PFSK-1 (cell line): ENCODE measurements around the gene SMAD2.

ENCODE experiments used
- POLR2AphosphoS5 ChIP-seq: IDR thresholded peaks from 2 replicates; pipeline ENCODE4 v1.6.1; 2012; ENCODE audit warnings: low read depth, mild to moderate bottlenecking, control low read depth, low read length, moderate library complexity
- SIN3A ChIP-seq: IDR thresholded peaks from 2 replicates; pipeline ENCODE4 v1.6.1; 2012; ENCODE audit warnings: mild to moderate bottlenecking, low read length, moderate library complexity, borderline replicate concordance; ENCODE audit not compliant: insufficient read depth
- TAF1 ChIP-seq: IDR thresholded peaks from 2 replicates; pipeline ENCODE4 v1.6.1; 2012; ENCODE audit warnings: low read length, control low read depth, borderline replicate concordance; ENCODE audit not compliant: insufficient read depth
- TF ChIP-seq, protein P1 (sequence below), 2 experiments: IDR thresholded peaks; 2 replicates each; pipeline versions ENCODE4 v1.6.1 to v1.8.0; 2011 to 2012; ENCODE audit warnings: low read depth in 2 of 2, low read length in 2 of 2, control low read depth in 1 of 2, inconsistent platforms in 1 of 2, mild to moderate bottlenecking in 1 of 2, moderate library complexity in 1 of 2; ENCODE audit not compliant: insufficient read depth in 1 of 2

DNA sequence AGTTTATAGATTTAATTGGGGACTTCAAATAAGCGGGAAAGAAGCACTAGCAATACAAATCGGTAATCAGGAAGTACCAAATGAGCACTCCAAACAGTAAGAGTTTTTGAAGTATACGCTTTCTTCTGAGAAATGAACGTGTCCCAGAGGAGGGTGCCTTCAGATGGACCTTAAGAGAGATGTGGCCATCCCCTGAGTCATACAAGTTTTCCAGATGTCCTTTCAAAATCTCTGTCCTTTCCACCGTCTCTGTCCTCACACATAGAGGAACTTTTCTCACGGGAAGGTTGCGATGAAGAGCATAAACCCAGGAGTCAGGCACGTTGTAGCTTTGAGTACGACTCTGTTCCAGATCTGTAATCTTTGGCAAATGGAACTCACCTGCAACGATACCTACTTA is 1.7 kb upstream of the SMAD2 start:
- TF ChIP-seq POLR2AphosphoS5: no peak
- TF ChIP-seq, protein P1, sequence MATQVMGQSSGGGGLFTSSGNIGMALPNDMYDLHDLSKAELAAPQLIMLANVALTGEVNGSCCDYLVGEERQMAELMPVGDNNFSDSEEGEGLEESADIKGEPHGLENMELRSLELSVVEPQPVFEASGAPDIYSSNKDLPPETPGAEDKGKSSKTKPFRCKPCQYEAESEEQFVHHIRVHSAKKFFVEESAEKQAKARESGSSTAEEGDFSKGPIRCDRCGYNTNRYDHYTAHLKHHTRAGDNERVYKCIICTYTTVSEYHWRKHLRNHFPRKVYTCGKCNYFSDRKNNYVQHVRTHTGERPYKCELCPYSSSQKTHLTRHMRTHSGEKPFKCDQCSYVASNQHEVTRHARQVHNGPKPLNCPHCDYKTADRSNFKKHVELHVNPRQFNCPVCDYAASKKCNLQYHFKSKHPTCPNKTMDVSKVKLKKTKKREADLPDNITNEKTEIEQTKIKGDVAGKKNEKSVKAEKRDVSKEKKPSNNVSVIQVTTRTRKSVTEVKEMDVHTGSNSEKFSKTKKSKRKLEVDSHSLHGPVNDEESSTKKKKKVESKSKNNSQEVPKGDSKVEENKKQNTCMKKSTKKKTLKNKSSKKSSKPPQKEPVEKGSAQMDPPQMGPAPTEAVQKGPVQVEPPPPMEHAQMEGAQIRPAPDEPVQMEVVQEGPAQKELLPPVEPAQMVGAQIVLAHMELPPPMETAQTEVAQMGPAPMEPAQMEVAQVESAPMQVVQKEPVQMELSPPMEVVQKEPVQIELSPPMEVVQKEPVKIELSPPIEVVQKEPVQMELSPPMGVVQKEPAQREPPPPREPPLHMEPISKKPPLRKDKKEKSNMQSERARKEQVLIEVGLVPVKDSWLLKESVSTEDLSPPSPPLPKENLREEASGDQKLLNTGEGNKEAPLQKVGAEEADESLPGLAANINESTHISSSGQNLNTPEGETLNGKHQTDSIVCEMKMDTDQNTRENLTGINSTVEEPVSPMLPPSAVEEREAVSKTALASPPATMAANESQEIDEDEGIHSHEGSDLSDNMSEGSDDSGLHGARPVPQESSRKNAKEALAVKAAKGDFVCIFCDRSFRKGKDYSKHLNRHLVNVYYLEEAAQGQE (IDR thresholded peaks at IDR 0.05; ENCODE audit: insufficient read depth in 1 of 2, low read depth in 2 of 2, low read length in 2 of 2): no peak
- TF ChIP-seq SIN3A: no peak
- no peak for TF ChIP-seq TAF1
